Thymus (tissue), 11 donors: ENCODE results near the gene PGC. TPM values are rescaled to one million over a fixed set of nuclear protein-coding genes. Genes with fewer than 3 reads are reported as not detected.

Experiments used
- DNase-seq, 9 donors: peaks; one replicate each; pipeline ENCODE4 v3.0.0-alpha.2; 2013; ENCODE audit warnings: low spot score in 9 of 9, low read depth in 6 of 9, missing footprints in 1 of 9
- H3K27ac ChIP-seq, 2 donors: one replicate each; pipeline ENCODE4 v1.5.1; 2013; ENCODE audit warnings: control low read depth in 1 of 2, low read depth in 1 of 2, low read length in 1 of 2, mild to moderate bottlenecking in 1 of 2, moderate library complexity in 1 of 2
- H3K27me3 ChIP-seq, 2 donors: one replicate each; pipeline ENCODE4 v1.5.1; 2013; ENCODE audit warnings: low read length in 1 of 2; ENCODE audit not compliant: control insufficient read depth in 2 of 2, insufficient read depth in 1 of 2
- H3K36me3 ChIP-seq, 2 donors: one replicate each; pipeline ENCODE4 v1.5.1; 2013; ENCODE audit warnings: low read length in 1 of 2, mild to moderate bottlenecking in 1 of 2, moderate library complexity in 1 of 2; ENCODE audit not compliant: control insufficient read depth in 2 of 2, insufficient read depth in 2 of 2
- H3K4me1 ChIP-seq, 2 donors: one replicate each; pipeline ENCODE4 v1.5.1; 2013; ENCODE audit warnings: low read length in 2 of 2; ENCODE audit not compliant: control insufficient read depth in 2 of 2, insufficient read depth in 2 of 2
- H3K4me3 ChIP-seq, 2 donors: one replicate each; pipeline ENCODE4 v1.5.1; 2013; ENCODE audit warnings: low read length in 2 of 2, control low read depth in 1 of 2, mild to moderate bottlenecking in 1 of 2
- H3K9me3 ChIP-seq, 2 donors: one replicate each; pipeline ENCODE4 v1.5.1; 2013; ENCODE audit warnings: low read length in 1 of 2, mild to moderate bottlenecking in 1 of 2; ENCODE audit not compliant: control insufficient read depth in 2 of 2, insufficient read depth in 1 of 2
- WGBS: extraction: QIAGEN DNeasy Blood & Tissue Kit; methylation state at CpG from one replicate; pipeline ENCODE4 v1.1.7; 2013; 5-methylcytosine and 5-hydroxymethylcytosine counted together
- polyA plus RNA-seq: library from polyadenylated mRNA; stranded (reverse); fragments of 200-250 nt; gene quantifications from one replicate; pipeline ENCODE4 v1.2.3, GENCODE V29; 2013
- total RNA-seq: library from RNA; stranded (reverse); fragments of 120-200 nt; gene quantifications from one replicate; pipeline ENCODE4 v1.2.4, GENCODE V29; 2013
- donor health status: healthy.

PGC gene
- total and polyA plus RNA-seq, 2 donors = 0.28 to 0.73 TPM

- DNase-seq = no peak
- whole genome bisulfite sequencing = 97% methylated on average over 2 of the region's 2 CpGs
- no peak overlapping the region for H3K27ac ChIP-seq
- peaks cover 0 to 30% of the 10 kb centered on the region in 2 donors for H3K4me1 ChIP-seq
- peaks cover 0 to 10% of the 10 kb centered on the region in 2 donors for H3K27me3 ChIP-seq
- H3K4me3 ChIP-seq = no peak overlapping the region
- no peaks in the 10 kb centered on the region for H3K9me3 ChIP-seq
- H3K36me3 ChIP-seq = no peaks in the 10 kb centered on the region
Observed at GRCh38 chr6:41720783-41721182, 26.4 kb downstream of the PGC start.

- no peak for DNase-seq
- 95% methylated on average over 3 of the region's 3 CpGs for WGBS
- Histone ChIP-seq H3K27me3 (peaks cover 0 to 10% of the 10 kb centered on the region in 2 donors), H3K27ac (no peak overlapping the region), H3K4me1 (peaks cover 0 to 30% of the 10 kb centered on the region in 2 donors), H3K4me3 (no peak overlapping the region), H3K9me3 (no peaks in the 10 kb centered on the region), H3K36me3 (no peaks in the 10 kb centered on the region)
Observed at GRCh38 chr6:41720262-41720620, 27.0 kb downstream of the PGC start.

- peaks cover 0 to 29% of the 10 kb centered on the region in 2 donors for H3K4me1 ChIP-seq
- no peak overlapping the region for H3K4me3 ChIP-seq
- no peaks in the 10 kb centered on the region for H3K36me3 ChIP-seq
- WGBS = 96% methylated on average over 7 of the region's 7 CpGs
- H3K27me3 ChIP-seq = peaks cover 0 to 10% of the 10 kb centered on the region in 2 donors
- H3K9me3 ChIP-seq = no peaks in the 10 kb centered on the region
- no peak overlapping the region for H3K27ac ChIP-seq
- DNase-seq = no peak
Observed at GRCh38 chr6:41719436-41720261, 27.5 kb downstream of the PGC start.

- H3K36me3 ChIP-seq = no peaks in the 10 kb centered on the region
- DNase-seq = no peak
- 96% methylated on average over 5 of the region's 5 CpGs for WGBS
- no peak overlapping the region for H3K27ac ChIP-seq
- H3K4me3 ChIP-seq = no peak overlapping the region
- peaks cover 0 to 9% of the 10 kb centered on the region in 2 donors for H3K27me3 ChIP-seq
- no peaks in the 10 kb centered on the region for H3K9me3 ChIP-seq
- peaks cover 0 to 21% of the 10 kb centered on the region in 2 donors for H3K4me1 ChIP-seq
Observed at GRCh38 chr6:41718828-41719227, 28.4 kb downstream of the PGC start.

GRCh38 chr6:41717392-41717736 is 29.8 kb downstream of the PGC start:
- H3K4me3 ChIP-seq = no peak overlapping the region
- WGBS = 96% methylated on average over 1 of the region's 1 CpG
- no peaks in the 10 kb centered on the region for H3K36me3 ChIP-seq
- H3K9me3 ChIP-seq = no peaks in the 10 kb centered on the region
- peaks cover 0 to 12% of the 10 kb centered on the region in 2 donors for H3K4me1 ChIP-seq
- no peak for DNase-seq
- no peaks in the 10 kb centered on the region for H3K27me3 ChIP-seq
- no peak overlapping the region for H3K27ac ChIP-seq

GRCh38 chr6:41716516-41717391 is 30.4 kb downstream of the PGC start:
- no peaks in the 10 kb centered on the region for H3K9me3 ChIP-seq
- WGBS = 94% methylated on average over 11 of the region's 11 CpGs
- H3K27me3 ChIP-seq = no peaks in the 10 kb centered on the region
- no peak overlapping the region for H3K27ac ChIP-seq
- H3K4me1 ChIP-seq = peaks cover 0 to 12% of the 10 kb centered on the region in 2 donors
- no peak overlapping the region for H3K4me3 ChIP-seq
- H3K36me3 ChIP-seq = no peaks in the 10 kb centered on the region
- no peak for DNase-seq

- no peak overlapping the region for H3K27ac ChIP-seq
- H3K27me3 ChIP-seq = no peaks in the 10 kb centered on the region
- no peaks in the 10 kb centered on the region for H3K36me3 ChIP-seq
- WGBS = 79% methylated on average over 5 of the region's 5 CpGs
- H3K4me1 ChIP-seq = peaks cover 0 to 12% of the 10 kb centered on the region in 2 donors
- no peaks in the 10 kb centered on the region for H3K9me3 ChIP-seq
- peak in 1 of 9 donors; percentile 20 for DNase-seq
- no peak overlapping the region for H3K4me3 ChIP-seq
Observed at GRCh38 chr6:41715795-41716515, 31.2 kb downstream of the PGC start.

GRCh38 chr6:41714556-41715273 is 32.5 kb downstream of the PGC start:
- H3K27me3 ChIP-seq = no peaks in the 10 kb centered on the region
- H3K9me3 ChIP-seq = no peaks in the 10 kb centered on the region
- peaks cover 0 to 12% of the 10 kb centered on the region in 2 donors for H3K4me1 ChIP-seq
- H3K36me3 ChIP-seq = no peaks in the 10 kb centered on the region
- no peak overlapping the region for H3K4me3 ChIP-seq
- WGBS = 93% methylated on average over 14 of the region's 14 CpGs
- H3K27ac ChIP-seq = no peak overlapping the region
- DNase-seq = no peak
